HepG2 (cell line): ENCODE results near the gene COA4. TPM values are rescaled to one million over a fixed set of nuclear protein-coding genes. Genes with fewer than 3 reads are reported as not detected.

Source experiments
- ATAC-seq: fragments of 200-7000 bp; cut with Tn5 transposase; 3 replicates; pipeline ENCODE4 v1.9.1; 2020; ENCODE audit warnings: mild to moderate bottlenecking, moderate library complexity
- BruUV-seq: library from RNA; stranded (reverse); fragments of 400-500 nt; replicated peaks from 2 replicates; lab custom pipeline; 2021; lab: Mats Ljungman, UMichigan
- CTCF ChIA-PET: fragments of 300-600 bp; formaldehyde crosslinking; extraction: SDS; loops from one replicate; lab custom pipeline; 2021; ENCODE audit warnings: low total read pairs, inconsistent platforms, low intra/inter-chr PET ratio; lab: Yijun Ruan, JAX
- POLR2A ChIA-PET: fragments of 350-600 bp; sonication (Branson Sonifier 250); formaldehyde crosslinking; loops from one replicate; lab custom pipeline; 2020; ENCODE audit warnings: antibody characterized with exemption, inconsistent platforms; lab: Yijun Ruan, JAX
- DNase-seq: peaks from one replicate; pipeline ENCODE4 v3.0.0-alpha.2; 2015; ENCODE audit warnings: low spot score
- FAIRE-seq: peaks from 3 replicates; lab custom pipeline; 2011; peaks lifted over from hg19 to GRCh38; lab: Jason Lieb, UNC
- H2AFZ ChIP-seq: one replicate; pipeline ENCODE4 v1.6.1; 2011; ENCODE audit warnings: low read length, inconsistent platforms
- H3K27ac ChIP-seq: fragments of 300-600 bp; 3 replicates; pipeline ENCODE4 v1.8.0; 2011; ENCODE audit warnings: mixed run types, mild to moderate bottlenecking, mixed read lengths, low read length, inconsistent platforms; ENCODE audit not compliant: insufficient read depth; ENCODE audit errors: extremely low read length
- H3K27me3 ChIP-seq, 2 experiments: fragments of 200-600 bp in 1 of 2; 2 replicates in 1 of 2; 3 replicates in 1 of 2; pipeline versions ENCODE4 v1.6.0 to v1.8.0; 2011; ENCODE audit warnings: low read length in 2 of 2, mild to moderate bottlenecking in 2 of 2, moderate library complexity in 2 of 2, inconsistent platforms in 1 of 2; ENCODE audit not compliant: insufficient read depth in 2 of 2, control insufficient read depth in 1 of 2
- H3K36me3 ChIP-seq, 2 experiments: fragments of 200-600 bp in 1 of 2; replicated peaks in 1 of 2; 2 replicates in 1 of 2; 3 replicates in 1 of 2; pipeline versions ENCODE4 v1.5.1 to v1.8.0; 2011; ENCODE audit warnings: low read length in 2 of 2, inconsistent platforms in 1 of 2; ENCODE audit not compliant: insufficient read depth in 2 of 2, control insufficient read depth in 1 of 2
- H3K4me1 ChIP-seq: 2 replicates; pipeline ENCODE4 v1.5.1; 2012; ENCODE audit warnings: low read length, inconsistent platforms; ENCODE audit not compliant: insufficient read depth
- H3K4me2 ChIP-seq: 2 replicates; pipeline ENCODE4 v1.6.0; 2011; ENCODE audit warnings: low read depth, low read length, inconsistent platforms
- H3K4me3 ChIP-seq, 3 experiments: fragments of 200-600 bp in 1 of 3; sonication (generic), shearing (Covaris generic) in 1 of 3; replicated peaks in 1 of 3; 2 replicates each; pipeline ENCODE4 v1.5.1; 2011 to 2016; ENCODE audit warnings: low read length in 3 of 3, inconsistent platforms in 2 of 3, low read depth in 2 of 3, mild to moderate bottlenecking in 2 of 3, control low read depth in 1 of 3, mixed read lengths in 1 of 3; ENCODE audit not compliant: insufficient read depth in 1 of 3
- H3K79me2 ChIP-seq: one replicate; pipeline ENCODE4 v1.6.1; 2011; ENCODE audit warnings: low read length, inconsistent platforms; ENCODE audit not compliant: insufficient read depth
- H3K9ac ChIP-seq: 2 replicates; pipeline ENCODE4 v1.6.0; 2011; ENCODE audit warnings: mild to moderate bottlenecking, low read depth, low read length, inconsistent platforms; ENCODE audit not compliant: insufficient read depth
- H3K9me3 ChIP-seq: 2 replicates; pipeline ENCODE4 v1.5.1; 2012; ENCODE audit warnings: mild to moderate bottlenecking, low read length
- H4K20me1 ChIP-seq: 2 replicates; pipeline ENCODE4 v1.6.0; 2011; ENCODE audit warnings: inconsistent platforms, mild to moderate bottlenecking, low read length, moderate library complexity; ENCODE audit not compliant: insufficient read depth
- HNF1B ChIP-seq: sonication (generic); formaldehyde crosslinking; IDR thresholded peaks from 2 replicates; pipeline ENCODE4 v1.5.1; 2020; ENCODE audit warnings: mild to moderate bottlenecking, moderate library complexity, missing genetic modification reagents
- HOXA5 ChIP-seq: sonication (generic); formaldehyde crosslinking; IDR thresholded peaks from 2 replicates; pipeline ENCODE4 v1.4.0; 2020; ENCODE audit warnings: missing genetic modification reagents
- MEIS2 ChIP-seq: sonication (generic); formaldehyde crosslinking; IDR thresholded peaks from 2 replicates; pipeline ENCODE4 v1.9.0; 2021; ENCODE audit warnings: mild to moderate bottlenecking, missing genetic modification reagents
- WGBS: methylation state at CpG from one replicate; pipeline ENCODE4 v1.1.6; 2017; ENCODE audit warnings: low lambda C conversion rate; 5-methylcytosine and 5-hydroxymethylcytosine counted together
- in situ Hi-C: cut with HindIII; loops from 2 replicates; pipeline ENCODE4 v1.10.0; 2017; ENCODE audit warnings: low pct_unique_long_range_greater_than_20kb; ENCODE audit not compliant: extremely low pct_ligation_motif_present
- intact Hi-C: fragments of 100-400 bp; cut with micrococcal nuclease; formaldehyde crosslinking; loops from one replicate; pipeline ENCODE4 v1.10.0; 2022; ENCODE audit not compliant: unreplicated experiment
- polyA plus RNA-seq, 8 experiments: library from polyadenylated mRNA; depleted of rRNA in 3 of 8; stranded (reverse) in 7 of 8; unstranded in 1 of 8; fragments of >200 nt; fragmentation: Illumina TruSeq in 4 of 8; extraction: Trizol in 4 of 8; gene quantifications; 2 replicates each; pipeline versions ENCODE4 v1.2.1 to v1.2.3, GENCODE V29; 2011 to 2016; ENCODE audit warnings: low read depth in 4 of 8, missing spikeins in 1 of 8, mixed read lengths in 1 of 8; ENCODE audit not compliant: insufficient read depth in 1 of 8
- total RNA-seq, 5 experiments: library from RNA; depleted of rRNA; stranded (reverse); fragments of >200 nt; fragmentation: Illumina TruSeq; extraction: Trizol; gene quantifications; 2 replicates each; pipeline ENCODE4 v1.2.3, GENCODE V29; 2016; ENCODE audit warnings: low read depth in 1 of 5

COA4 gene
- total and polyA plus RNA-seq, 2 of the 13 experiments (the other 11 are each of a cell fraction or from before 2014, with no cell fraction given) = 107 to 109 TPM

- H3K4me2 ChIP-seq = no peak overlapping the region
- CTCF ChIA-PET = no interaction called here
- peaks cover 2 to 31% of the 10 kb centered on the region in 2 experiments; a peak in 4 of 5 replicates for H3K36me3 ChIP-seq
- H3K79me2 ChIP-seq = no peaks in the 10 kb centered on the region
- in situ Hi-C loops (no loop called here), intact Hi-C loops (no loop called here)
- H3K27ac ChIP-seq = no peak overlapping the region
- no peak overlapping the region for H3K9ac ChIP-seq
- no peak for ATAC-seq
- no peaks in the 10 kb centered on the region for H3K9me3 ChIP-seq
- H3K27me3 ChIP-seq = no peaks in the 10 kb centered on the region
- no peaks in the 10 kb centered on the region for H4K20me1 ChIP-seq
- 98% methylated on average over 3 of the region's 3 CpGs for WGBS
- no peak overlapping the region for H2AFZ ChIP-seq
- POLR2A ChIA-PET = no interaction called here
- H3K4me3 ChIP-seq = no peak overlapping the region
- DNase-seq = no peak
- no peaks in the 10 kb centered on the region for H3K4me1 ChIP-seq
- no peak for FAIRE-seq
- BruUV-seq = no TSS peak
- no peak for TF ChIP-seq MEIS2 (CRISPR knock-in tag)
Observed at GRCh38 chr11:73838443-73839122, 38.1 kb downstream of the COA4 start.

- CTCF ChIA-PET = no interaction called here
- H3K4me2 ChIP-seq = no peak overlapping the region
- H2AFZ ChIP-seq = no peak overlapping the region
- no peak overlapping the region for H3K27ac ChIP-seq
- no peak overlapping the region for H3K4me3 ChIP-seq
- no peaks in the 10 kb centered on the region for H4K20me1 ChIP-seq
- BruUV-seq = no TSS peak
- no peak for ATAC-seq
- H3K4me1 ChIP-seq = no peaks in the 10 kb centered on the region
- 83% methylated on average over 2 of the region's 2 CpGs for whole genome bisulfite sequencing
- no peak for FAIRE-seq
- intact Hi-C loops = no loop called here
- peaks cover 15 to 38% of the 10 kb centered on the region in 2 experiments for H3K36me3 ChIP-seq
- H3K9ac ChIP-seq = no peak overlapping the region
- DNase-seq = no peak
- TF ChIP-seq HNF1B (CRISPR knock-in tag) (no peak), HOXA5 (CRISPR knock-in tag) (no peak)
- TF ChIP-seq, all 625 proteins: peak for 0
- H3K27me3 ChIP-seq = no peaks in the 10 kb centered on the region
- no peaks in the 10 kb centered on the region for H3K9me3 ChIP-seq
- POLR2A ChIA-PET = no interaction called here
- H3K79me2 ChIP-seq = no peaks in the 10 kb centered on the region
- in situ Hi-C loops = no loop called here
Observed at GRCh38 chr11:73833067-73833466, 43.6 kb downstream of the COA4 start.
